ENCODE results near the gene PCK2.

The PCK2 gene

DNA sequence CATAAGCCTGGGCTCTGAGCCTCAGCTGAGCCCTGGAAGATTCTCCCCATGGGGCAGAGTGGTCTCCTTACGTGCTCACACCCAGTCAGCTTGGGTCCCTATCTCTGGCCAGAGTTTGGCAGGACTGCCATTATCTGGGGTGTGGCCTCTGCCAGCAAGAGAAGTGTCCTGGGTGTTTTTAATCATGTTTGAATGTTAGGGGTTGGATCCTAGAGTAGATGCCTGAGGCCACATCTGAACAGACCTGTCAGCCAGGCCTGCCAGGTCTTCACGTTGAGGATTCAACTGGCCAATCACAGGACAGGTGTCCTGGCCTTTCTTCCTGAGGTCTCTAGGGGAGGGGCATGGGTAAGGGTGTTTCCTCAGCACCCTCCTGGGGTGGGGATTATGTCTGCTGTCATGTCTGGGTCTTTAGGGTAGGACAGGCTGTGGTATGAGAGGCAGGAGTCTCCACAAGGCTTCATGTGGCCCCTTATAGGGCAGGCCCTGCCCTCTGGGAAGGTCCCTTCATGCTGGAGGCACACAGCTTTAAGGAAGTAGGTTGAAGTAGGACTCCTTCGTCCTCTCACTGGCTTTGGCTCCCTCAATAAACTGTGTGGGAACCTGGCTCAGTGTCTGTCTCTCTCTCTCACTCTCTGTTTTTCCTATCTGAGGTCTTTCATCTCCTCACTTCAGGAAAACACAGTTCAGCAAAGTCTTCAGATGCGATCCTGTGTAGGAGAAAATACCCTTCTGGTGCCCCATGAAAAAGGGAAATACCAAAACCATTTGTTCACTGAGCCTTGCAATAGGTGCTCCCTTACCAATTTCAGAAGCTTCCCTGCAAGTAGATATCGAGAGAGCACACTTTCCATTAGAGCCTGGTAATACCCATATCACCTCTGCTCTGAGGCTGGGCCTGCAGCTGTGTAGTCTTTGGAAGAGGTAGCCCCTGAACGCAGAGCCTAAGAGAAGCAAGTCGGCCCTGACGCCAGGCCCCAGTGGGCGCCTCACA is 29.6 kb downstream of the PCK2 start:
- no peaks in the 10 kb centered on the region for H3K9me3 ChIP-seq (replicated peaks; ENCODE audit: insufficient read depth, low read length)
- H3K79me2 ChIP-seq (ENCODE audit: low read length): no peaks in the 10 kb centered on the region
- H3K9ac ChIP-seq (ENCODE audit: low read length): no peak overlapping the region
- no peak overlapping the region for H3K27ac ChIP-seq (ENCODE audit: low read length)
- H3K4me2 ChIP-seq (ENCODE audit: low read depth, low read length): no peak overlapping the region
- TF ChIP-seq EZH2phosphoT487 (IDR thresholded peaks at IDR 0.05; ENCODE audit: low read length) (no peak), EZH2 (optimal IDR thresholded peaks at IDR 0.05; ENCODE audit: low read depth, low read length) (no peak)
- TF ChIP-seq, protein P1, sequence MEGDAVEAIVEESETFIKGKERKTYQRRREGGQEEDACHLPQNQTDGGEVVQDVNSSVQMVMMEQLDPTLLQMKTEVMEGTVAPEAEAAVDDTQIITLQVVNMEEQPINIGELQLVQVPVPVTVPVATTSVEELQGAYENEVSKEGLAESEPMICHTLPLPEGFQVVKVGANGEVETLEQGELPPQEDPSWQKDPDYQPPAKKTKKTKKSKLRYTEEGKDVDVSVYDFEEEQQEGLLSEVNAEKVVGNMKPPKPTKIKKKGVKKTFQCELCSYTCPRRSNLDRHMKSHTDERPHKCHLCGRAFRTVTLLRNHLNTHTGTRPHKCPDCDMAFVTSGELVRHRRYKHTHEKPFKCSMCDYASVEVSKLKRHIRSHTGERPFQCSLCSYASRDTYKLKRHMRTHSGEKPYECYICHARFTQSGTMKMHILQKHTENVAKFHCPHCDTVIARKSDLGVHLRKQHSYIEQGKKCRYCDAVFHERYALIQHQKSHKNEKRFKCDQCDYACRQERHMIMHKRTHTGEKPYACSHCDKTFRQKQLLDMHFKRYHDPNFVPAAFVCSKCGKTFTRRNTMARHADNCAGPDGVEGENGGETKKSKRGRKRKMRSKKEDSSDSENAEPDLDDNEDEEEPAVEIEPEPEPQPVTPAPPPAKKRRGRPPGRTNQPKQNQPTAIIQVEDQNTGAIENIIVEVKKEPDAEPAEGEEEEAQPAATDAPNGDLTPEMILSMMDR (IDR thresholded peaks at IDR 0.05; ENCODE audit: low read length): no peak
- DNase-seq: no peak
- no peaks in the 10 kb centered on the region for H3K36me3 ChIP-seq (replicated peaks; ENCODE audit: insufficient read depth, low read length)
- no peaks in the 10 kb centered on the region for H3K4me1 ChIP-seq (ENCODE audit: low read length)
- no peak overlapping the region for H3K4me3 ChIP-seq (ENCODE audit: low read length)
- no peaks in the 10 kb centered on the region for H3F3A ChIP-seq (ENCODE audit: insufficient read depth, low read length)
- no peaks in the 10 kb centered on the region for H4K20me1 ChIP-seq (ENCODE audit: insufficient read depth, low read length)
- H3K27me3 ChIP-seq (replicated peaks; ENCODE audit: insufficient read depth, low read length): no peaks in the 10 kb centered on the region
- no peak overlapping the region for H2AFZ ChIP-seq (ENCODE audit: low read length)
- no peaks in the 10 kb centered on the region for H3K9me2 ChIP-seq (replicated peaks; ENCODE audit: insufficient read depth, low read length)

DNA sequence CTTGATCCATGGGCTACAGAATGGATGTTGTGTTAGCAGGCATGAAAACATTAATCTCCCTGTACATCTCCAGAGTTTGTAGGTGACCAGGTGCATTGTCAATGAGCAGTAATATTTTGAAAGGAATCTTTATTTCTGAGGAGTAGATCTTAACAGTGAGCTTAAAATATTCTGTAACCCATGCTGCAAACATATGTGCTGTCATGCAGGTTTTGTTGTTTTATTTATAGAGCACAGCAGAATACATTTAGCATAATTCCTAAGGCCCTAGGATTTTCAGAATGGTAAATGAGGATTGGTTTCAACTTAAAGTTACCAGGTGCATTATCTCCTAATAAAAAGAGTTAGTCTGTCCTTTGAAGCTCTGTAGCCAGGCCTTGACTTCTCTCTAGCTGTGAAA is 32.8 kb downstream of the PCK2 start:
- TF ChIP-seq EZH2phosphoT487 (IDR thresholded peaks at IDR 0.05; ENCODE audit: low read length): no peak
- TF ChIP-seq EZH2 (optimal IDR thresholded peaks at IDR 0.05; ENCODE audit: low read depth, low read length): no peak
- TF ChIP-seq, protein P1 (IDR thresholded peaks at IDR 0.05; ENCODE audit: low read length): no peak
- Histone ChIP-seq H3K27me3 (replicated peaks; ENCODE audit: insufficient read depth, low read length) (no peaks in the 10 kb centered on the region), H3K9me3 (replicated peaks; ENCODE audit: insufficient read depth, low read length) (no peaks in the 10 kb centered on the region), H3K4me3 (ENCODE audit: low read length) (no peak overlapping the region), H2AFZ (ENCODE audit: low read length) (no peak overlapping the region), H3K4me2 (ENCODE audit: low read depth, low read length) (no peak overlapping the region), H4K20me1 (ENCODE audit: insufficient read depth, low read length) (no peaks in the 10 kb centered on the region), H3K4me1 (ENCODE audit: low read length) (no peaks in the 10 kb centered on the region), H3K36me3 (replicated peaks; ENCODE audit: insufficient read depth, low read length) (no peaks in the 10 kb centered on the region), H3K9ac (ENCODE audit: low read length) (no peak overlapping the region), H3F3A (ENCODE audit: insufficient read depth, low read length) (no peaks in the 10 kb centered on the region), H3K27ac (ENCODE audit: low read length) (no peak overlapping the region), H3K9me2 (replicated peaks; ENCODE audit: insufficient read depth, low read length) (no peaks in the 10 kb centered on the region), H3K79me2 (ENCODE audit: low read length) (no peaks in the 10 kb centered on the region)
- DNase-seq: no peak

DNA sequence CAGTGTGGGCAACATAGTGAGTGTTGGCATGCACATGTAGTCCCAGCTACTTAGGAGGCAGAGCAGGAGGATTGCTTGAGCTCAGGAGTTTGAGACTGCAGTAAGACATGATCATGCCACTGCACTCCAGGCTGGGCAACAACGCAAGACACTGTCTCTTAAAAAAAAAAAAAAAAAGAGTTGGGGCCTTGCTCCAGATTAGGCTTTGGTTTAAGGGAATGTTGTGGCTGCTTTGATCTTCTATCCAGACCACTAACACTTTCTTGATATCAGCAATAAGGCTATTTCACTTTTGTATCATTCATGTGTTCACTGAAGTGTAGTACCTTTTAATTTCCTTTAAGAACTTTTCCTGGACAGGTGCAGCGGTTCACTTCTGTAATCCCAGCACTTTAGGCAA is 33.6 kb downstream of the PCK2 start:
- H3K9me2 ChIP-seq (replicated peaks; ENCODE audit: insufficient read depth, low read length): no peaks in the 10 kb centered on the region
- H3K4me3 ChIP-seq (ENCODE audit: low read length): no peak overlapping the region
- H3K79me2 ChIP-seq (ENCODE audit: low read length): no peaks in the 10 kb centered on the region
- H3K4me1 ChIP-seq (ENCODE audit: low read length): no peaks in the 10 kb centered on the region
- H2AFZ ChIP-seq (ENCODE audit: low read length): no peak overlapping the region
- no peak for DNase-seq
- H3F3A ChIP-seq (ENCODE audit: insufficient read depth, low read length): no peaks in the 10 kb centered on the region
- no peaks in the 10 kb centered on the region for H3K9me3 ChIP-seq (replicated peaks; ENCODE audit: insufficient read depth, low read length)
- TF ChIP-seq EZH2 (optimal IDR thresholded peaks at IDR 0.05; ENCODE audit: low read depth, low read length) (no peak), EZH2phosphoT487 (IDR thresholded peaks at IDR 0.05; ENCODE audit: low read length) (no peak)
- TF ChIP-seq, protein P1 (IDR thresholded peaks at IDR 0.05; ENCODE audit: low read length): no peak
- H3K4me2 ChIP-seq (ENCODE audit: low read depth, low read length): no peak overlapping the region
- no peak overlapping the region for H3K9ac ChIP-seq (ENCODE audit: low read length)
- H3K27me3 ChIP-seq (replicated peaks; ENCODE audit: insufficient read depth, low read length): no peaks in the 10 kb centered on the region
- no peaks in the 10 kb centered on the region for H3K36me3 ChIP-seq (replicated peaks; ENCODE audit: insufficient read depth, low read length)
- H3K27ac ChIP-seq (ENCODE audit: low read length): no peak overlapping the region
- no peaks in the 10 kb centered on the region for H4K20me1 ChIP-seq (ENCODE audit: insufficient read depth, low read length)
